ENCODE data around the gene SULT1E1. TPM values are rescaled to one million over a fixed set of nuclear protein-coding genes. Genes with fewer than 3 reads are reported as not detected.

The SULT1E1 gene
- total RNA-seq, 2 donors from 2014 or later: 0.41 TPM; not detected in 1

GRCh38 chr4:69836287-69836686 lies 23.7 kb downstream of the SULT1E1 start:
- intact Hi-C loops (cut with DNase I): no loop called here
- Histone ChIP-seq H3K27me3 (replicated peaks; ENCODE audit: insufficient read depth) (no peaks in the 10 kb centered on the region), H3K36me3 (no peaks in the 10 kb centered on the region), H3K9me3 (no peaks in the 10 kb centered on the region), H3K4me1 (replicated peaks) (no peaks in the 10 kb centered on the region), H3K27ac (no peak overlapping the region), H3K4me3 (no peak overlapping the region)
- DNase-seq (ENCODE audit: low spot score): no peak
- TF ChIP-seq, protein P1, sequence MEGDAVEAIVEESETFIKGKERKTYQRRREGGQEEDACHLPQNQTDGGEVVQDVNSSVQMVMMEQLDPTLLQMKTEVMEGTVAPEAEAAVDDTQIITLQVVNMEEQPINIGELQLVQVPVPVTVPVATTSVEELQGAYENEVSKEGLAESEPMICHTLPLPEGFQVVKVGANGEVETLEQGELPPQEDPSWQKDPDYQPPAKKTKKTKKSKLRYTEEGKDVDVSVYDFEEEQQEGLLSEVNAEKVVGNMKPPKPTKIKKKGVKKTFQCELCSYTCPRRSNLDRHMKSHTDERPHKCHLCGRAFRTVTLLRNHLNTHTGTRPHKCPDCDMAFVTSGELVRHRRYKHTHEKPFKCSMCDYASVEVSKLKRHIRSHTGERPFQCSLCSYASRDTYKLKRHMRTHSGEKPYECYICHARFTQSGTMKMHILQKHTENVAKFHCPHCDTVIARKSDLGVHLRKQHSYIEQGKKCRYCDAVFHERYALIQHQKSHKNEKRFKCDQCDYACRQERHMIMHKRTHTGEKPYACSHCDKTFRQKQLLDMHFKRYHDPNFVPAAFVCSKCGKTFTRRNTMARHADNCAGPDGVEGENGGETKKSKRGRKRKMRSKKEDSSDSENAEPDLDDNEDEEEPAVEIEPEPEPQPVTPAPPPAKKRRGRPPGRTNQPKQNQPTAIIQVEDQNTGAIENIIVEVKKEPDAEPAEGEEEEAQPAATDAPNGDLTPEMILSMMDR (IDR thresholded peaks at IDR 0.05): no peak

DNA sequence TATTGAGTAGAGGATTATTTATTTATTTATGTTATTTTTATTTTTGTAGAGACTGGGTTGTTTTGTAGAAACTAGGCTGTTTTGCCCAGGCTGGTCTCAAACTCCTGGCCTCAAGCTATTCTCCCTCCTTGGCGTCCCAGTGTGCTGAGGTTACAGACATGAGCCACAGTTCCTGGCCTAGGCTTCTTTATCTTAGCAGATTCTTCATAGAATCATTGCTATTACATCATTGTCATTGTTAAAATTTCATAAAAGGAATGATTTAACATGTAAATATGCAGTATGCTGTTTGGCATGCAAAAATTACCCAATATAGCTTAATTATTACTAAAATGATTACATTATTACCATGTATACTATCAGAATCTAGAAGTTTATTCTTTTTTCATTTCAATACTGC lies 24.2 kb downstream of the SULT1E1 start:
- H3K36me3 ChIP-seq: no peaks in the 10 kb centered on the region
- TF ChIP-seq, protein P1 (IDR thresholded peaks at IDR 0.05): no peak
- TF ChIP-seq POLR2AphosphoS5 (IDR thresholded peaks at IDR 0.05): no peak
- no peak for TF ChIP-seq POLR2A (IDR thresholded peaks at IDR 0.05)
- no peaks in the 10 kb centered on the region for H3K4me1 ChIP-seq (replicated peaks)
- intact Hi-C loops (cut with DNase I): no loop called here
- H3K4me3 ChIP-seq: no peak overlapping the region
- H3K27me3 ChIP-seq (replicated peaks; ENCODE audit: insufficient read depth): no peaks in the 10 kb centered on the region
- no peak overlapping the region for H3K27ac ChIP-seq
- H3K9me3 ChIP-seq: no peaks in the 10 kb centered on the region
- DNase-seq (ENCODE audit: low spot score): no peak
- 88% methylated on average over 1 of the region's 1 CpG for WGBS

DNA sequence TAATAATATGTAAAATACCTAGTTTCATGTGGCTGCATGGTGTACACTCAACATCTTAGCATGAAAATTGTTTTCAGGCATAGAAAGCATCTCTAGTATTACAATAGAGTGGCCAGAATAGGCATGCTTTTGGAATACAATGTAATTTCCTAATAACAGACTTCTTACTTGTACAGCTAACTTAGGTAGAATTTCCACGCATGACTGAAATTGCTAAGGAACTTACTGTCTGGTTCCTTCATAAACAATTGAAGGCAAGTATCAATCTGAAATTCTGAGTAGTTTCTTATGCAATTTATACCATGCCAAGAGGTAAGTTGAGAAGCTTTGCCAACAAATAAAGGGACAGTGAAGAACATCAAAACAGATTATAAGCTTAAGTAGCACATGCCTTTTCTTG lies 26.7 kb downstream of the SULT1E1 start:
- H3K4me1 ChIP-seq (replicated peaks): peaks cover 5% of the 10 kb centered on the region
- TF ChIP-seq POLR2AphosphoS5 (IDR thresholded peaks at IDR 0.05) (no peak), POLR2A (IDR thresholded peaks at IDR 0.05) (no peak)
- TF ChIP-seq, protein P1 (IDR thresholded peaks at IDR 0.05): no peak
- H3K4me3 ChIP-seq: no peak overlapping the region
- no peaks in the 10 kb centered on the region for H3K36me3 ChIP-seq
- DNase-seq (ENCODE audit: low spot score): no peak
- intact Hi-C loops (cut with DNase I): no loop called here
- H3K27ac ChIP-seq: no peak overlapping the region
- no peaks in the 10 kb centered on the region for H3K27me3 ChIP-seq (replicated peaks; ENCODE audit: insufficient read depth)
- WGBS: 52% methylated on average over 1 of the region's 1 CpG
- no peaks in the 10 kb centered on the region for H3K9me3 ChIP-seq

- TF ChIP-seq POLR2AphosphoS5 (IDR thresholded peaks at IDR 0.05): no peak
- TF ChIP-seq POLR2A (IDR thresholded peaks at IDR 0.05): no peak
- TF ChIP-seq, protein P1 (IDR thresholded peaks at IDR 0.05): no peak
- Histone ChIP-seq H3K27ac (no peak overlapping the region), H3K9me3 (no peaks in the 10 kb centered on the region), H3K4me3 (no peak overlapping the region), H3K4me1 (replicated peaks) (peaks cover 5% of the 10 kb centered on the region), H3K27me3 (replicated peaks; ENCODE audit: insufficient read depth) (no peaks in the 10 kb centered on the region), H3K36me3 (no peaks in the 10 kb centered on the region)
- DNase-seq (ENCODE audit: low spot score): no peak
- 69% methylated on average over 10 of the region's 10 CpGs for WGBS
- intact Hi-C loops (cut with DNase I): no loop called here
Observed at GRCh38 chr4:69832326-69833030, 27.5 kb downstream of the SULT1E1 start.

DNA sequence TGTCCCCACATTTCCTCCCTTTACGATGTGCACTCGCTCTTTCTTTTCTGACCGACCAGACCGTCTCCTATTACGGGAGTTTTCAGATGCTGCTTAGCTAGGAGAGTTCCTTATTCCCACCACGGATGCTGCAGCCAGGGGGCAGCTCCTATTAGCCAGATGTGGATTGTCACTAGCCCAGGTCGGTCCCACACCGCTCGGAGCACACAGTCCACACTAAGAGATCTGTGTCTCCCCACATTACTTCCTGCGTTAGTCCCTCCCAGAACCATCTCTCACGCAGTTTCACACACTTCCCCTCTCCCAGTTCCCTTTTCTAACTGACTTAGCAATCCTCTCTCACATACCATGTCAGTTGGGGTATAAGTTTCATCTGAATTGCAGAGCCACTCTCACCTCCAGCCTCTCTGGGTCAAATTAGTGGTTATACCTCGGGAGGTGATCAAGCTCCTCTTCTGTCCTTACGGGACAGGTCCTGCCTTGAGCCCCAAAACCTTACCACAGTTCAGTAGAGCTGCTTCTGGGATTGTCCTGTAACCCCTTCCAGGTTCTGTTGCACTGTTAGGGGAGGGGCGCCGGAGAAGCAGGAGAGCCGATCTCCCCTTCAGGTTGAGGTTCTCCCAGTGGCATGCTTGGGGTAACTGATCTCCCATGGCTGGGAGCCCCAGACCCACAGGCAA lies 28.2 kb downstream of the SULT1E1 start:
- H3K4me3 ChIP-seq: no peak overlapping the region
- no peaks in the 10 kb centered on the region for H3K36me3 ChIP-seq
- peaks cover 5% of the 10 kb centered on the region for H3K4me1 ChIP-seq (replicated peaks)
- intact Hi-C loops (cut with DNase I): no loop called here
- H3K27ac ChIP-seq: no peak overlapping the region
- WGBS: 82% methylated on average over 16 of the region's 16 CpGs
- H3K9me3 ChIP-seq: no peaks in the 10 kb centered on the region
- H3K27me3 ChIP-seq (replicated peaks; ENCODE audit: insufficient read depth): no peaks in the 10 kb centered on the region
- DNase-seq (ENCODE audit: low spot score): no peak
- TF ChIP-seq, protein P1 (IDR thresholded peaks at IDR 0.05): no peak
- TF ChIP-seq POLR2AphosphoS5 (IDR thresholded peaks at IDR 0.05): no peak
